GM12878 (cell line): ENCODE measurements around the gene TASOR. TPM values are rescaled to one million over a fixed set of nuclear protein-coding genes. Genes with fewer than 3 reads are reported as not detected.
A peak's percentile ranks its signal among the peaks of the same experiment; 100 is the strongest.

Source experiments
- ATAC-seq: fragments of 200-7000 bp; cut with Tn5 transposase; 3 replicates; pipeline ENCODE4 v1.9.1; 2020; ENCODE audit warnings: mild to moderate bottlenecking, moderate library complexity
- BruUV-seq: library from RNA; stranded (reverse); fragments of 400-500 nt; replicated peaks from 2 replicates; lab custom pipeline; 2021; lab: Mats Ljungman, UMichigan
- CTCF ChIA-PET: fragments of 300-600 bp; sonication (Branson Sonifier 250); formaldehyde crosslinking; extraction: SDS; loops from one replicate; lab custom pipeline; 2021; ENCODE audit warnings: inconsistent platforms; lab: Yijun Ruan, JAX
- POLR2A ChIA-PET: fragments of 350-600 bp; formaldehyde crosslinking; extraction: SDS; loops from one replicate; lab custom pipeline; 2021; ENCODE audit warnings: inconsistent platforms; lab: Charles Lee
- RAD21 ChIA-PET: fragments of 300-600 bp; sonication (Branson Sonifier 250); formaldehyde crosslinking; loops from one replicate; lab custom pipeline; 2023; ENCODE audit warnings: antibody characterized with exemption; ENCODE audit not compliant: unreplicated experiment; lab: Charles Lee
- SMC1A ChIA-PET: fragments of 300-600 bp; sonication (Branson Sonifier 250); formaldehyde crosslinking; loops from one replicate; lab custom pipeline; 2023; ENCODE audit not compliant: unreplicated experiment, uncharacterized antibody; lab: Charles Lee
- DNase-seq: peaks from one replicate; pipeline ENCODE4 v3.0.0-alpha.2; 2011; ENCODE audit warnings: low read depth, low spot score
- FAIRE-seq: peaks from 3 replicates; lab custom pipeline; 2011; peaks lifted over from hg19 to GRCh38; lab: Jason Lieb, UNC
- H2AFZ ChIP-seq: 2 replicates; pipeline ENCODE4 v1.6.0; 2011; ENCODE audit warnings: low read depth, low read length, control low read depth; ENCODE audit not compliant: control insufficient read depth
- H3K27ac ChIP-seq: 2 replicates; pipeline ENCODE4 v1.5.1; 2011; ENCODE audit warnings: control low read depth; ENCODE audit not compliant: control insufficient read depth, insufficient read depth
- H3K27me3 ChIP-seq, 2 experiments: replicated peaks in 1 of 2; 2 replicates each; pipeline versions ENCODE4 v1.6.0 to v1.6.1; 2011; ENCODE audit warnings: low read length in 1 of 2; ENCODE audit not compliant: control insufficient read depth in 2 of 2, insufficient read depth in 2 of 2
- H3K36me3 ChIP-seq, 2 experiments: 2 replicates each; pipeline ENCODE4 v1.5.1; 2011; ENCODE audit warnings: low read length in 1 of 2; ENCODE audit not compliant: control insufficient read depth in 2 of 2, insufficient read depth in 2 of 2
- H3K4me1 ChIP-seq: 2 replicates; pipeline ENCODE4 v1.6.1; 2011; ENCODE audit warnings: mild to moderate bottlenecking, low read length, moderate library complexity, mixed read lengths; ENCODE audit not compliant: control insufficient read depth, insufficient read depth
- H3K4me2 ChIP-seq: 2 replicates; pipeline ENCODE4 v1.6.0; 2011; ENCODE audit warnings: control low read depth; ENCODE audit not compliant: control insufficient read depth, insufficient read depth
- H3K4me3 ChIP-seq: fragments of 200-600 bp; sonication (generic); 2 replicates; pipeline ENCODE4 v1.5.1; 2016
- H3K79me2 ChIP-seq: 2 replicates; pipeline ENCODE4 v1.6.0; 2011; ENCODE audit warnings: low read length; ENCODE audit not compliant: control insufficient read depth, insufficient read depth
- H3K9ac ChIP-seq: 2 replicates; pipeline ENCODE4 v1.8.0; 2011; ENCODE audit warnings: low read length, control low read depth, mixed read lengths; ENCODE audit not compliant: control insufficient read depth, insufficient read depth
- H3K9me3 ChIP-seq: replicated peaks from 3 replicates; pipeline ENCODE4 v1.5.1; 2011; ENCODE audit warnings: mild to moderate bottlenecking, low read length; ENCODE audit not compliant: control insufficient read depth, insufficient read depth
- H4K20me1 ChIP-seq: 2 replicates; pipeline ENCODE4 v1.6.0; 2011; ENCODE audit not compliant: control insufficient read depth, insufficient read depth
- ASH2L ChIP-seq: fragments of 300-600, 200-600 bp; sonication (generic); IDR thresholded peaks from 2 replicates; pipeline ENCODE4 v1.6.1; 2017; ENCODE audit warnings: low read depth, mild to moderate bottlenecking, borderline replicate concordance
- CEBPB ChIP-seq, 2 experiments: fragments of 150-350 bp in 1 of 2; IDR thresholded peaks; 2 replicates each; pipeline ENCODE4 v1.6.1; 2012 to 2014; ENCODE audit warnings: low read depth in 2 of 2, low read length in 2 of 2, borderline replicate concordance in 1 of 2, inconsistent platforms in 1 of 2
- HDGF ChIP-seq: fragments of 450-650 bp; IDR thresholded peaks from 2 replicates; pipeline ENCODE4 v1.6.1; 2016; ENCODE audit warnings: antibody characterized with exemption
- IKZF2 ChIP-seq, 2 experiments: fragments of 450-650 bp; IDR thresholded peaks; 2 replicates each; pipeline ENCODE4 v1.6.1; 2017; ENCODE audit warnings: mild to moderate bottlenecking in 2 of 2, moderate library complexity in 2 of 2
- MEF2B ChIP-seq: fragments of 450-650 bp; IDR thresholded peaks from 2 replicates; pipeline ENCODE4 v1.6.1; 2018; ENCODE audit warnings: mild to moderate bottlenecking, moderate library complexity; ENCODE audit not compliant: partially characterized antibody, poor library complexity, severe bottlenecking
- MLLT1 ChIP-seq: fragments of 450-650 bp; IDR thresholded peaks from 2 replicates; pipeline ENCODE4 v1.6.1; 2016; ENCODE audit warnings: mild to moderate bottlenecking
- PRDM15 ChIP-seq: fragments of 450-650 bp; formaldehyde crosslinking; IDR thresholded peaks from 2 replicates; pipeline ENCODE4 v1.4.0; 2020; ENCODE audit warnings: mild to moderate bottlenecking, moderate library complexity
- SREBF1 ChIP-seq: IDR thresholded peaks from 2 replicates; pipeline ENCODE4 v1.6.1; 2012; ENCODE audit warnings: mild to moderate bottlenecking, low read length
- TAF1 ChIP-seq: IDR thresholded peaks from 2 replicates; pipeline ENCODE4 v1.6.1; 2011; ENCODE audit warnings: mild to moderate bottlenecking, low read depth, low read length, borderline replicate concordance
- ZNF207 ChIP-seq: fragments of 450-650 bp; IDR thresholded peaks from 2 replicates; pipeline ENCODE4 v1.6.1; 2014; ENCODE audit warnings: antibody characterized with exemption, mild to moderate bottlenecking, borderline replicate concordance
- ZNF24 ChIP-seq: fragments of 450-650 bp; IDR thresholded peaks from 2 replicates; pipeline ENCODE4 v1.6.1; 2017; ENCODE audit warnings: antibody characterized with exemption, mild to moderate bottlenecking
- WGBS: methylation state at CpG from one replicate; pipeline ENCODE4 v1.1.6; 2016; ENCODE audit warnings: low lambda C conversion rate; ENCODE audit not compliant: insufficient replicate concordance, insufficient coverage; ENCODE audit errors: missing lambda C conversion rate; 5-methylcytosine and 5-hydroxymethylcytosine counted together
- in situ Hi-C: fragments of 300-500 bp; cut with MboI; formaldehyde crosslinking; loops from 9 replicates; pipeline ENCODE4 v1.14.3; 2018; ENCODE audit warnings: mixed read lengths
- intact Hi-C: fragments of 100-400 bp; cut with micrococcal nuclease; formaldehyde crosslinking; loops from one replicate; pipeline ENCODE4 v1.14.2; 2022; ENCODE audit not compliant: unreplicated experiment
- polyA plus RNA-seq, 11 experiments: library from polyadenylated mRNA; depleted of rRNA in 4 of 11; unstranded in 6 of 11; stranded (reverse) in 5 of 11; fragments of >200 nt; fragmentation: Nextera tagmentation in 4 of 11; fragmentation: Illumina TruSeq in 1 of 11; extraction: Ambion mirVana in 4 of 11; extraction: Trizol in 1 of 11; gene quantifications; 1 replicate in 1 of 11; 2 replicates in 10 of 11; pipeline versions ENCODE4 v1.2.1 to v1.2.3, GENCODE V29; 2011 to 2016; ENCODE audit warnings: inconsistent platforms in 2 of 11, missing spikeins in 2 of 11, low read depth in 1 of 11
- total RNA-seq, 4 experiments: library from RNA; depleted of rRNA in 3 of 4; stranded (reverse); fragments of >200 nt in 3 of 4; fragmentation: Illumina TruSeq in 1 of 4; extraction: Trizol in 1 of 4; gene quantifications; 2 replicates each; pipeline versions ENCODE4 v1.2.1 to v1.2.3, GENCODE V29; 2013 to 2021
- TF ChIP-seq, protein P1 (sequence below): fragments of 450-650 bp; formaldehyde crosslinking; IDR thresholded peaks from 2 replicates; pipeline ENCODE4 v1.5.0; 2022; ENCODE audit warnings: mild to moderate bottlenecking, missing genetic modification characterization

TASOR gene
- total and polyA plus RNA-seq, 10 of the 15 experiments (the other 5 are each of a cell fraction or from before 2014, with no cell fraction given) = 29.6 to 95.1 (median 52.6) TPM

GRCh38 chr3:56682462-56683121 is 473 bp downstream of the TASOR start:
- H2AFZ ChIP-seq = peak overlapping the region; percentile 78
- ATAC-seq (peak; percentile 83), DNase-seq (peak; percentile 48), FAIRE-seq (peak; percentile 69)
- no peaks in the 10 kb centered on the region for H3K27me3 ChIP-seq
- H3K27ac ChIP-seq = peak overlapping the region; percentile 98
- CTCF ChIA-PET = interaction anchor here (0.6 to 2.1 kb wide), 3 partner anchors 20 to 117 kb away, joined by 3 to 15 read pairs (median 5); no protein-coding TSS in a partner anchor
- H3K4me1 ChIP-seq = peaks cover 3% of the 10 kb centered on the region
- peak overlapping the region; percentile 99 for H3K9ac ChIP-seq
- intact Hi-C loops = loop anchor here (2.0 kb wide), 1 partner anchor 126 kb away; the partner anchor contains the start of gene CCDC66
- POLR2A ChIA-PET = interaction anchor here (0.5 to 1.7 kb wide), 18 partner anchors 9 to 552 kb away, joined by 3 to 15 read pairs (median 4); partner anchors contain the start of gene CCDC66
- SMC1A ChIA-PET = interaction anchor here (1.0 to 1.6 kb wide), 4 partner anchors 12 to 118 kb away, joined by 3 to 6 read pairs (median 4); no protein-coding TSS in a partner anchor
- peaks cover 2% of the 10 kb centered on the region; the same call in 1 of the 3 replicates for H3K9me3 ChIP-seq
- 0% methylated on average over 42 of the region's 58 CpGs for WGBS
- H4K20me1 ChIP-seq = no peaks in the 10 kb centered on the region
- BruUV-seq = TSS peak; percentile 96
- H3K4me3 ChIP-seq = peak overlapping the region; percentile 94
- RAD21 ChIA-PET = interaction anchor here (0.9 to 1.7 kb wide), 11 partner anchors 9 to 1532 kb away, joined by 3 to 20 read pairs (median 4); partner anchors contain the start of gene ARHGEF3
- in situ Hi-C loops = no loop called here
- H3K4me2 ChIP-seq = peak overlapping the region; percentile 72
- H3K36me3 ChIP-seq = peaks cover 0 to 3% of the 10 kb centered on the region in 2 experiments; a peak in 1 of 4 replicates
- H3K79me2 ChIP-seq = peaks cover 51% of the 10 kb centered on the region
- TF ChIP-seq HDGF (peak; percentile 21; the same call in 1 of the 2 replicates), IKZF2 (IDR thresholded peaks at IDR 0.05) (0 out of 4 replicates have a peak, but pooled peaks of 1 of the 2 experiments have one; percentile 20), TAF1 (peak; percentile 71), ASH2L (0 out of 2 replicates have a peak, but pooled peaks have one; percentile 50), SREBF1 (no peak), ZNF207 (0 out of 2 replicates have a peak, but pooled peaks have one; percentile 35), PRDM15 (peak; percentile 73; the same call in 1 of the 2 replicates), MEF2B (no peak), MLLT1 (0 out of 2 replicates have a peak, but pooled peaks have one; percentile 68), ZNF24 (no peak), CEBPB (IDR thresholded peaks at IDR 0.05; ENCODE audit: borderline replicate concordance in 1 of 2, low read depth in 2 of 2, low read length in 2 of 2) (no peak)
- TF ChIP-seq, protein P1, sequence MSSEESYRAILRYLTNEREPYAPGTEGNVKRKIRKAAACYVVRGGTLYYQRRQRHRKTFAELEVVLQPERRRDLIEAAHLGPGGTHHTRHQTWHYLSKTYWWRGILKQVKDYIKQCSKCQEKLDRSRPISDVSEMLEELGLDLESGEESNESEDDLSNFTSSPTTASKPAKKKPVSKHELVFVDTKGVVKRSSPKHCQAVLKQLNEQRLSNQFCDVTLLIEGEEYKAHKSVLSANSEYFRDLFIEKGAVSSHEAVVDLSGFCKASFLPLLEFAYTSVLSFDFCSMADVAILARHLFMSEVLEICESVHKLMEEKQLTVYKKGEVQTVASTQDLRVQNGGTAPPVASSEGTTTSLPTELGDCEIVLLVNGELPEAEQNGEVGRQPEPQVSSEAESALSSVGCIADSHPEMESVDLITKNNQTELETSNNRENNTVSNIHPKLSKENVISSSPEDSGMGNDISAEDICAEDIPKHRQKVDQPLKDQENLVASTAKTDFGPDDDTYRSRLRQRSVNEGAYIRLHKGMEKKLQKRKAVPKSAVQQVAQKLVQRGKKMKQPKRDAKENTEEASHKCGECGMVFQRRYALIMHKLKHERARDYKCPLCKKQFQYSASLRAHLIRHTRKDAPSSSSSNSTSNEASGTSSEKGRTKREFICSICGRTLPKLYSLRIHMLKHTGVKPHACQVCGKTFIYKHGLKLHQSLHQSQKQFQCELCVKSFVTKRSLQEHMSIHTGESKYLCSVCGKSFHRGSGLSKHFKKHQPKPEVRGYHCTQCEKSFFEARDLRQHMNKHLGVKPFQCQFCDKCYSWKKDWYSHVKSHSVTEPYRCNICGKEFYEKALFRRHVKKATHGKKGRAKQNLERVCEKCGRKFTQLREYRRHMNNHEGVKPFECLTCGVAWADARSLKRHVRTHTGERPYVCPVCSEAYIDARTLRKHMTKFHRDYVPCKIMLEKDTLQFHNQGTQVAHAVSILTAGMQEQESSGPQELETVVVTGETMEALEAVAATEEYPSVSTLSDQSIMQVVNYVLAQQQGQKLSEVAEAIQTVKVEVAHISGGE (CRISPR knock-in tag) = no peak
